HepG2 (cell line): Measurements from ENCODE around the gene RIPK3. TPM values are rescaled to one million over a fixed set of nuclear protein-coding genes. Genes with fewer than 3 reads are reported as not detected.

Experiments used
- ATF2 ChIP-seq: sonication (generic); formaldehyde crosslinking; IDR thresholded peaks from 2 replicates; pipeline ENCODE4 v1.4.0; 2020; ENCODE audit warnings: missing genetic modification reagents
- ATF7-NPFF ChIP-seq: sonication (generic); formaldehyde crosslinking; IDR thresholded peaks from 2 replicates; pipeline ENCODE4 v1.8.1; 2023; ENCODE audit warnings: mild to moderate bottlenecking, low read depth, missing genetic modification reagents, moderate library complexity
- BHLHE40 ChIP-seq: IDR thresholded peaks from 2 replicates; pipeline ENCODE4 v1.6.1; 2011; ENCODE audit warnings: low read length, improper control_type of control experiment
- FOXK2 ChIP-seq: fragments of 450-650 bp; IDR thresholded peaks from 2 replicates; pipeline ENCODE4 v1.6.1; 2016
- GATA4 ChIP-seq: sonication (generic); IDR thresholded peaks from 2 replicates; pipeline ENCODE4 v1.6.1; 2016; ENCODE audit warnings: antibody characterized with exemption, low read depth, borderline replicate concordance
- HOXA5 ChIP-seq: sonication (generic); formaldehyde crosslinking; IDR thresholded peaks from 2 replicates; pipeline ENCODE4 v1.4.0; 2020; ENCODE audit warnings: missing genetic modification reagents
- JARID2 ChIP-seq: sonication (generic); formaldehyde crosslinking; IDR thresholded peaks from 2 replicates; pipeline ENCODE4 v1.8.1; 2023; ENCODE audit warnings: missing genetic modification reagents, inconsistent platforms; ENCODE audit not compliant: insufficient replicate concordance
- KDM3A ChIP-seq: IDR thresholded peaks from 2 replicates; pipeline ENCODE4 v1.6.1; 2018; ENCODE audit warnings: low read depth, missing compliant biosample characterization
- MAX ChIP-seq: IDR thresholded peaks from 2 replicates; pipeline ENCODE4 v1.6.1; 2012; ENCODE audit warnings: inconsistent platforms
- MEIS1 ChIP-seq: sonication (generic); formaldehyde crosslinking; IDR thresholded peaks from 2 replicates; pipeline ENCODE4 v1.9.0; 2021; ENCODE audit warnings: mild to moderate bottlenecking, missing genetic modification reagents, moderate library complexity, borderline replicate concordance
- NCOA2 ChIP-seq: sonication (generic); formaldehyde crosslinking; IDR thresholded peaks from 2 replicates; pipeline ENCODE4 v1.8.0; 2022; ENCODE audit warnings: inconsistent platforms
- RAD51 ChIP-seq: fragments of 450-650 bp; IDR thresholded peaks from 2 replicates; pipeline ENCODE4 v1.6.1; 2016; ENCODE audit warnings: borderline replicate concordance
- RCOR2 ChIP-seq: IDR thresholded peaks from 2 replicates; pipeline ENCODE4 v1.6.1; 2016; ENCODE audit warnings: missing biosample characterization, missing genetic modification reagents
- ZBTB10 ChIP-seq: sonication (generic); formaldehyde crosslinking; IDR thresholded peaks from 2 replicates; pipeline ENCODE4 v1.4.0; 2020; ENCODE audit warnings: missing genetic modification reagents, borderline replicate concordance
- ZNF224 ChIP-seq: sonication (generic); formaldehyde crosslinking; IDR thresholded peaks from 2 replicates; pipeline ENCODE4 v1.5.0; 2020; ENCODE audit warnings: mild to moderate bottlenecking, missing genetic modification reagents
- ZNF264 ChIP-seq: sonication (generic); formaldehyde crosslinking; IDR thresholded peaks from 2 replicates; pipeline ENCODE4 v1.4.0; 2020; ENCODE audit warnings: missing genetic modification reagents
- ZNF326 ChIP-seq: sonication (generic); formaldehyde crosslinking; IDR thresholded peaks from 2 replicates; pipeline ENCODE4 v1.4.0; 2020; ENCODE audit warnings: missing genetic modification reagents, borderline replicate concordance
- ZNF331 ChIP-seq: sonication (generic); formaldehyde crosslinking; IDR thresholded peaks from 2 replicates; pipeline ENCODE4 v1.4.0; 2020; ENCODE audit warnings: missing genetic modification reagents
- ZNF350 ChIP-seq: sonication (generic); formaldehyde crosslinking; IDR thresholded peaks from 2 replicates; pipeline ENCODE4 v1.4.0; 2020; ENCODE audit warnings: mild to moderate bottlenecking, low read depth, missing genetic modification reagents, borderline replicate concordance
- ZNF513 ChIP-seq: sonication (generic); formaldehyde crosslinking; conservative IDR thresholded peaks from 2 replicates; pipeline ENCODE4 v1.5.0; 2020; ENCODE audit warnings: missing genetic modification reagents
- ZNF644 ChIP-seq: IDR thresholded peaks from 2 replicates; pipeline ENCODE4 v1.6.1; 2016; ENCODE audit warnings: low read depth
- ZNF678 ChIP-seq: sonication (generic); formaldehyde crosslinking; IDR thresholded peaks from 2 replicates; pipeline ENCODE4 v1.4.0; 2020; ENCODE audit warnings: mild to moderate bottlenecking, missing genetic modification reagents
- ZNF747 ChIP-seq: sonication (generic); formaldehyde crosslinking; IDR thresholded peaks from 2 replicates; pipeline ENCODE4 v1.8.1; 2023; ENCODE audit warnings: missing genetic modification reagents, mild to moderate bottlenecking, borderline replicate concordance
- polyA plus RNA-seq, 8 experiments: library from polyadenylated mRNA; depleted of rRNA in 3 of 8; stranded (reverse) in 7 of 8; unstranded in 1 of 8; fragments of >200 nt; fragmentation: Illumina TruSeq in 4 of 8; extraction: Trizol in 4 of 8; gene quantifications; 2 replicates each; pipeline versions ENCODE4 v1.2.1 to v1.2.3, GENCODE V29; 2011 to 2016; ENCODE audit warnings: low read depth in 4 of 8, missing spikeins in 1 of 8, mixed read lengths in 1 of 8; ENCODE audit not compliant: insufficient read depth in 1 of 8
- total RNA-seq, 5 experiments: library from RNA; depleted of rRNA; stranded (reverse); fragments of >200 nt; fragmentation: Illumina TruSeq; extraction: Trizol; gene quantifications; 2 replicates each; pipeline ENCODE4 v1.2.3, GENCODE V29; 2016; ENCODE audit warnings: low read depth in 1 of 5

The RIPK3 gene
- total and polyA plus RNA-seq, 2 of the 13 experiments (the other 11 are each of a cell fraction or from before 2014, with no cell fraction given) = not detected

- TF ChIP-seq MEIS1 (CRISPR knock-in tag) (peak; percentile 96), BHLHE40 (peak; percentile 56; the same call in 1 of the 2 replicates), ZNF747 (CRISPR knock-in tag) (peak; percentile 12; the same call in 1 of the 2 replicates), ZNF678 (CRISPR knock-in tag) (peak; percentile 68; the same call in 1 of the 2 replicates), JARID2 (CRISPR knock-in tag) (no peak), ZBTB10 (CRISPR knock-in tag) (no peak; the same call in 1 of the 2 replicates), ZNF513 (CRISPR knock-in tag) (no peak), ZNF326 (CRISPR knock-in tag) (peak; percentile 49; the same call in 1 of the 2 replicates), RCOR2 (CRISPR knock-in tag) (peak; percentile 83; the same call in 1 of the 2 replicates), RAD51 (no peak; the same call in 1 of the 2 replicates), ZNF644 (CRISPR knock-in tag) (peak; percentile 96), ATF7-NPFF (CRISPR knock-in tag) (peak; percentile 79; the same call in 1 of the 2 replicates), MAX (no peak), ATF2 (peak; percentile 80), NCOA2 (peak; percentile 86), ZNF224 (CRISPR knock-in tag) (peak; percentile 86), ZNF350 (CRISPR knock-in tag) (peak; percentile 98), ZNF264 (CRISPR knock-in tag) (peak; percentile 96; the same call in 1 of the 2 replicates), FOXK2 (peak; percentile 56; the same call in 1 of the 2 replicates), ZNF331 (CRISPR knock-in tag) (peak; percentile 97), KDM3A (CRISPR knock-in tag) (peak; percentile 87), HOXA5 (peak; percentile 91), GATA4 (peak; percentile 80; the same call in 1 of the 2 replicates)
Observed at GRCh38 chr14:24307575-24308341, 32.0 kb downstream of the RIPK3 start, which contains the start of gene CIDEB (continued).
